A549 (cell line): ENCODE results near the gene NOSTRIN. TPM values are rescaled to one million over a fixed set of nuclear protein-coding genes. Genes with fewer than 3 reads are reported as not detected.
"Not testable (repeated sequence)": the region's sequence is repeated elsewhere in the genome, so short reads cannot be mapped to it uniquely, and the experiment has no call there.

ENCODE experiments used
- ATAC-seq, 2 experiments: fragments of 200-7000 bp in 1 of 2; fragments of >200 bp in 1 of 2; cut with Nextera tagmentation in 1 of 2; cut with Tn5 transposase in 1 of 2; 3 replicates each; pipeline versions ENCODE4 v1.8.0 to v1.9.1; 2018 to 2020; ENCODE audit warnings: mild to moderate bottlenecking in 1 of 2, moderate library complexity in 1 of 2
- CTCF ChIA-PET: fragments of 300-600 bp; sonication (Branson Sonifier 250); formaldehyde crosslinking; extraction: SDS; loops from one replicate; lab custom pipeline; 2021; ENCODE audit warnings: antibody characterized with exemption, inconsistent platforms; lab: Yijun Ruan, JAX
- POLR2A ChIA-PET: fragments of 350-600 bp; formaldehyde crosslinking; extraction: SDS; loops from one replicate; lab custom pipeline; 2021; ENCODE audit warnings: antibody characterized with exemption, inconsistent platforms; lab: Yijun Ruan, JAX
- DNase-seq, 2 experiments: peaks; one replicate each; pipeline versions ENCODE4 v3.0.0 to v3.0.0-alpha.2; 2011 to 2016; ENCODE audit warnings: low read depth in 1 of 2, low spot score in 1 of 2
- FAIRE-seq: peaks from 2 replicates; lab custom pipeline; 2011; peaks lifted over from hg19 to GRCh38; lab: Jason Lieb, UNC
- H3K27ac ChIP-seq, 2 experiments: fragments of >200 bp; sonication (Bioruptor Twin); formaldehyde crosslinking; 3 replicates each; pipeline ENCODE4 v1.5.1; 2016 to 2017
- H3K4me1 ChIP-seq: fragments of >200 bp; sonication (Bioruptor Twin); formaldehyde crosslinking; 3 replicates; pipeline ENCODE4 v1.6.1; 2016
- H3K4me2 ChIP-seq: fragments of >200 bp; sonication (Bioruptor Twin); formaldehyde crosslinking; 3 replicates; pipeline ENCODE4 v1.6.1; 2016
- H3K4me3 ChIP-seq: fragments of >200 bp; sonication (Bioruptor Twin); formaldehyde crosslinking; 3 replicates; pipeline ENCODE4 v1.5.1; 2016
- H3K9me3 ChIP-seq: fragments of >200 bp; sonication (Bioruptor Twin); formaldehyde crosslinking; 3 replicates; pipeline ENCODE4 v1.6.1; 2016
- ATOH8 ChIP-seq: fragments of 250-450 bp; sonication (Bioruptor Pico); IDR thresholded peaks from 2 replicates; pipeline ENCODE4 v1.5.0; 2020; ENCODE audit warnings: low read depth, mild to moderate bottlenecking, moderate library complexity
- BHLHE40 ChIP-seq: IDR thresholded peaks from 2 replicates; pipeline ENCODE4 v1.6.1; 2012; ENCODE audit warnings: low read depth, low read length, inconsistent platforms
- CBX2 ChIP-seq: fragments of 200-600 bp; sonication (generic); IDR thresholded peaks from 2 replicates; pipeline ENCODE4 v1.6.1; 2016; ENCODE audit warnings: low read depth, mild to moderate bottlenecking, borderline replicate concordance
- CBX8 ChIP-seq: fragments of 200-600 bp; sonication (generic); IDR thresholded peaks from 2 replicates; pipeline ENCODE4 v1.6.1; 2016
- CEBPB ChIP-seq, 2 experiments: fragments of >200 bp in 1 of 2; sonication (Bioruptor Twin) in 1 of 2; formaldehyde crosslinking in 1 of 2; IDR thresholded peaks; 2 replicates each; pipeline ENCODE4 v1.6.1; 2012 to 2016
- CHD2 ChIP-seq: fragments of 150-350 bp; IDR thresholded peaks from 2 replicates; pipeline ENCODE4 v1.6.1; 2014; ENCODE audit warnings: low read length; ENCODE audit not compliant: partially characterized antibody
- CHD4 ChIP-seq: fragments of 200-600 bp; sonication (generic); IDR thresholded peaks from 2 replicates; pipeline ENCODE4 v1.6.1; 2016; ENCODE audit warnings: antibody characterized with exemption, mild to moderate bottlenecking, borderline replicate concordance
- EHF ChIP-seq: fragments of 250-450 bp; sonication (Bioruptor Pico); IDR thresholded peaks from 2 replicates; pipeline ENCODE4 v1.5.0; 2020; ENCODE audit warnings: mild to moderate bottlenecking
- GATA3 ChIP-seq: IDR thresholded peaks from 2 replicates; pipeline ENCODE4 v1.6.1; 2012; ENCODE audit warnings: borderline replicate concordance
- HES2 ChIP-seq: fragments of >200 bp; sonication (Bioruptor Twin); formaldehyde crosslinking; IDR thresholded peaks from 2 replicates; pipeline ENCODE4 v1.6.1; 2016
- HEYL ChIP-seq: fragments of 250-450 bp; sonication (Bioruptor Pico); IDR thresholded peaks from 2 replicates; pipeline ENCODE4 v1.8.0; 2021; ENCODE audit warnings: mild to moderate bottlenecking, moderate library complexity
- HOXA7 ChIP-seq: fragments of 250-450 bp; sonication (Bioruptor Pico); IDR thresholded peaks from 2 replicates; pipeline ENCODE4 v1.5.0; 2020; ENCODE audit warnings: mild to moderate bottlenecking, moderate library complexity
- HOXB13 ChIP-seq: fragments of 250-450 bp; sonication (Bioruptor Pico); IDR thresholded peaks from 2 replicates; pipeline ENCODE4 v1.5.0; 2020; ENCODE audit warnings: low read depth, mild to moderate bottlenecking, moderate library complexity
- HOXB5 ChIP-seq: fragments of 250-450 bp; sonication (Bioruptor Pico); IDR thresholded peaks from 2 replicates; pipeline ENCODE4 v1.5.0; 2020; ENCODE audit warnings: mild to moderate bottlenecking, moderate library complexity
- JUN ChIP-seq, 2 experiments: fragments of >200 bp; sonication (Bioruptor Twin); formaldehyde crosslinking; IDR thresholded peaks; 2 replicates in 1 of 2; 3 replicates in 1 of 2; pipeline ENCODE4 v1.6.1; 2016 to 2017
- JUNB ChIP-seq: fragments of >200 bp; sonication (Bioruptor Twin); formaldehyde crosslinking; IDR thresholded peaks from 2 replicates; pipeline ENCODE4 v1.6.1; 2016
- KDM5A ChIP-seq: fragments of 200-600 bp; sonication (generic); IDR thresholded peaks from 2 replicates; pipeline ENCODE4 v1.6.1; 2016; ENCODE audit warnings: antibody characterized with exemption, mild to moderate bottlenecking
- MAZ ChIP-seq: fragments of 150-350 bp; IDR thresholded peaks from 2 replicates; pipeline ENCODE4 v1.6.1; 2014; ENCODE audit warnings: antibody characterized with exemption, low read depth, low read length, borderline replicate concordance
- NPAS2 ChIP-seq: fragments of 250-450 bp; sonication (Bioruptor Pico); IDR thresholded peaks from 2 replicates; pipeline ENCODE4 v1.8.0; 2022; ENCODE audit warnings: mild to moderate bottlenecking, moderate library complexity, borderline replicate concordance
- NR3C1 ChIP-seq: fragments of >200 bp; sonication (Bioruptor Twin); formaldehyde crosslinking; IDR thresholded peaks from 3 replicates; pipeline ENCODE4 v1.6.1; 2017
- PBX3 ChIP-seq: IDR thresholded peaks from 2 replicates; pipeline ENCODE4 v1.6.1; 2012
- POLR2AphosphoS2 ChIP-seq: conservative IDR thresholded peaks from 2 replicates; pipeline ENCODE4 v1.6.1; 2012; ENCODE audit warnings: low read length, improper control_type of control experiment, inconsistent platforms
- RARB ChIP-seq: fragments of 250-450 bp; sonication (Bioruptor Pico); IDR thresholded peaks from 2 replicates; pipeline ENCODE4 v1.8.0; 2021; ENCODE audit warnings: mild to moderate bottlenecking, moderate library complexity
- RCOR1 ChIP-seq: fragments of 150-350 bp; IDR thresholded peaks from 2 replicates; pipeline ENCODE4 v1.6.1; 2014; ENCODE audit warnings: antibody characterized with exemption, low read length, low read depth
- SMC3 ChIP-seq: fragments of >200 bp; sonication (Bioruptor Twin); formaldehyde crosslinking; IDR thresholded peaks from 3 replicates; pipeline ENCODE4 v1.6.1; 2018; ENCODE audit warnings: inconsistent platforms
- TP53 ChIP-seq: fragments of 250-450 bp; sonication (Bioruptor Pico); IDR thresholded peaks from 2 replicates; pipeline ENCODE4 v1.5.0; 2021; ENCODE audit warnings: mild to moderate bottlenecking, moderate library complexity
- ZFP36 ChIP-seq: fragments of 450-650 bp; IDR thresholded peaks from 2 replicates; pipeline ENCODE4 v1.6.1; 2014; ENCODE audit warnings: borderline replicate concordance; ENCODE audit not compliant: partially characterized antibody
- ZSCAN20 ChIP-seq: fragments of 250-450 bp; sonication (Bioruptor Pico); IDR thresholded peaks from 2 replicates; pipeline ENCODE4 v1.8.0; 2022; ENCODE audit warnings: mild to moderate bottlenecking, moderate library complexity
- WGBS: methylation state at CpG from one replicate; pipeline ENCODE4 v1.1.6; 2017; ENCODE audit errors: missing lambda C conversion rate; 5-methylcytosine and 5-hydroxymethylcytosine counted together
- polyA plus RNA-seq, 4 experiments: library from polyadenylated mRNA; depleted of rRNA in 3 of 4; stranded (reverse); fragments of >200 nt; fragmentation: RNase III in 1 of 4; extraction: RNeasy Plus Mini Kit Qiagen cat#74134 plus additional on column Dnase treatment in 1 of 4; gene quantifications; 2 replicates in 3 of 4; 3 replicates in 1 of 4; pipeline ENCODE4 v1.2.3, GENCODE V29; 2011 to 2017

The NOSTRIN gene
- polyA plus RNA-seq, 2 of the 4 experiments (the other 2 are of a cell fraction) = 2.5 to 11.7 TPM

DNA sequence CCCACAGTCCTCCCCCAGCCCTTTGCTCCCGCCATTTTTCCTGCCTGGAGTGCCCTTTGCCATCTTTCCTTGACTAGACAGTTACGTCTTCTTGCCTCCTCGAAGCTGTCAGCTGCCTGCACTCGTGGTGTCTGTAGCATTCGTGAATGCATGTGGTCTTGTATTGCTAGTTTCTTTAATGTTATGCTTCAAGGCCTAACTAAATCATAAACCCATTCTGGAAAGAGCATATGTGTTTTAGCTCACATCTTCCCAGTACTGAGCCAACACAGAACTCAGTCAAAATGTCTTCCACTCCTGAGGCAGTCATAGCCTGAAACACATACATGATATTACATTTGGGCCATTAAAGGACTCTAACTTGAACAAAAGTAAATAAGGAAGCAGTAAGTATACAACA, 52.2 kb downstream of the NOSTRIN start:
- Histone ChIP-seq H3K27ac (no peak overlapping the region), H3K4me3 (no peak overlapping the region), H3K9me3 (no peaks in the 10 kb centered on the region), H3K4me1 (peaks cover 12% of the 10 kb centered on the region; the same call in 1 of the 3 replicates), H3K4me2 (no peak overlapping the region)
- no peak for TF ChIP-seq RCOR1
- no peak for TF ChIP-seq GATA3
- TF ChIP-seq POLR2AphosphoS2 = no peak
- TF ChIP-seq HES2 = no peak
- TF ChIP-seq ATOH8 (CRISPR knock-in tag) = no peak
- TF ChIP-seq NR3C1 = no peak
- no peak for TF ChIP-seq BHLHE40
- no peak for TF ChIP-seq CBX2
- TF ChIP-seq PBX3 = no peak
- no peak for TF ChIP-seq ZSCAN20 (CRISPR knock-in tag)
- no peak for TF ChIP-seq MAZ
- TF ChIP-seq CBX8 = no peak
- TF ChIP-seq TP53 (CRISPR knock-in tag) = no peak
- TF ChIP-seq HEYL (CRISPR knock-in tag) = no peak
- TF ChIP-seq CHD2 = no peak
- no peak for TF ChIP-seq JUN (IDR thresholded peaks at IDR 0.05)
- TF ChIP-seq KDM5A = no peak
- no peak for TF ChIP-seq NPAS2 (CRISPR knock-in tag)
- TF ChIP-seq SMC3 = no peak
- WGBS = 90% methylated on average over 5 of the region's 5 CpGs
- DNase-seq (no peak), ATAC-seq (no peak), FAIRE-seq (no peak)
- POLR2A ChIA-PET = no interaction called here
- CTCF ChIA-PET = interaction anchor here (0.6 kb wide), 1 partner anchor 903 kb away, joined by 3 read pairs; no protein-coding TSS in a partner anchor

GRCh38 chr2:168855601-168856000, 53.2 kb downstream of the NOSTRIN start:
- Histone ChIP-seq H3K4me3 (no peak overlapping the region), H3K4me2 (no peak overlapping the region), H3K27ac (no peak overlapping the region), H3K4me1 (peaks cover 9% of the 10 kb centered on the region; the same call in 1 of the 3 replicates), H3K9me3 (no peaks in the 10 kb centered on the region)
- WGBS = 94% methylated on average over 3 of the region's 3 CpGs
- no peak for DNase-seq
- FAIRE-seq = no peak
- no peak for ATAC-seq
- ChIA-PET CTCF (no interaction called here), POLR2A (no interaction called here)
- no peak for TF ChIP-seq RCOR1

- WGBS = 93% methylated on average over 2 of the region's 2 CpGs
- FAIRE-seq (no peak), ATAC-seq (no peak), DNase-seq (no peak)
- no peak overlapping the region for H3K27ac ChIP-seq
- 0 out of 3 replicates have a peak, but pooled peaks cover 3% of the 10 kb centered on the region for H3K4me1 ChIP-seq
- H3K9me3 ChIP-seq = no peaks in the 10 kb centered on the region
- ChIA-PET POLR2A (no interaction called here), CTCF (no interaction called here)
- H3K4me3 ChIP-seq = no peak overlapping the region
- H3K4me2 ChIP-seq = no peak overlapping the region
- no peak for TF ChIP-seq HOXA7
- TF ChIP-seq CEBPB (IDR thresholded peaks at IDR 0.05) = no peak
- TF ChIP-seq KDM5A = no peak
- no peak for TF ChIP-seq RARB (CRISPR knock-in tag)
- TF ChIP-seq CHD4 = no peak
- TF ChIP-seq JUNB = no peak
- no peak for TF ChIP-seq EHF (CRISPR knock-in tag)
- no peak for TF ChIP-seq ZFP36
- no peak for TF ChIP-seq HOXB5
- TF ChIP-seq ATOH8 (CRISPR knock-in tag) = no peak
- TF ChIP-seq HOXB13 (CRISPR knock-in tag) = no peak
These were observed 55.7 kb downstream of the NOSTRIN start for GRCh38 chr2:168858146-168858545.

- H3K9me3 ChIP-seq = not testable (repeated sequence)
- WGBS = 96% methylated on average over 1 of the region's 1 CpG
These were observed 64.7 kb downstream of the NOSTRIN start for GRCh38 chr2:168867164-168867563.

DNA sequence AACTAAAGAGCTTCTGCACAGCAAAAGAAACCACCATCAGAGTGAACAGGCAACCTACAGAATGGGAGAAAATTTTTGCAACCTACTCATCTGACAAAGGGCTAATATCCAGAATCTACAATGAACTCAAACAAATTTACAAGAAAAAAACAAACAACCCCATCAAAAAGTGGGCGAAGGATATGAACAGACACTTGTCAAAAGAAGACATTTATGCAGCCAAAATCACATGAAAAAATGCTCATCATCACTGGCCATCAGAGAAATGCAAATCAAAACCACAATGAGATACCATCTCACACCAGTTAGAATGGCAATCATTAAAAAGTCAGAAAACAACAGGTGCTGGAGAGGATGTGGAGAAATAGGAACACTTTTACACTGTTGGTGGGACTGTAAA, 67.9 kb downstream of the NOSTRIN start:
- DNase-seq, H3K4me1 ChIP-seq, CTCF ChIA-PET, H3K27ac ChIP-seq, FAIRE-seq, ATAC-seq, H3K4me2 ChIP-seq, POLR2A ChIA-PET, H3K9me3 ChIP-seq, H3K4me3 ChIP-seq: not testable (repeated sequence)
- 100% methylated on average over 1 of the region's 1 CpG for whole genome bisulfite sequencing

More at GRCh38 chr2:168867164-168867563, 64.7 kb downstream of the NOSTRIN start:
- H3K27ac ChIP-seq, DNase-seq, FAIRE-seq, ATAC-seq, H3K4me3 ChIP-seq, H3K4me1 ChIP-seq, CTCF ChIA-PET, POLR2A ChIA-PET, H3K4me2 ChIP-seq: not testable (repeated sequence)
